SK-N-MC (cell line): ENCODE data around the gene GNB2.

ENCODE experiments used
- EZH2 ChIP-seq: fragments of 200-600 bp; sonication (generic); IDR thresholded peaks from one replicate; pipeline ENCODE4 v1.6.1; 2017; ENCODE audit warnings: antibody characterized with exemption
- FOXP2 ChIP-seq: optimal IDR thresholded peaks from 2 replicates; pipeline ENCODE3; 2011; ENCODE audit warnings: mild to moderate bottlenecking, moderate library complexity; ENCODE audit not compliant: insufficient read depth; ENCODE audit errors: extremely low read length, control extremely low read depth
- POLR2AphosphoS5 ChIP-seq: IDR thresholded peaks from 2 replicates; pipeline ENCODE4 v1.6.1; 2012; ENCODE audit warnings: mild to moderate bottlenecking, low read depth, low read length, borderline replicate concordance

DNA sequence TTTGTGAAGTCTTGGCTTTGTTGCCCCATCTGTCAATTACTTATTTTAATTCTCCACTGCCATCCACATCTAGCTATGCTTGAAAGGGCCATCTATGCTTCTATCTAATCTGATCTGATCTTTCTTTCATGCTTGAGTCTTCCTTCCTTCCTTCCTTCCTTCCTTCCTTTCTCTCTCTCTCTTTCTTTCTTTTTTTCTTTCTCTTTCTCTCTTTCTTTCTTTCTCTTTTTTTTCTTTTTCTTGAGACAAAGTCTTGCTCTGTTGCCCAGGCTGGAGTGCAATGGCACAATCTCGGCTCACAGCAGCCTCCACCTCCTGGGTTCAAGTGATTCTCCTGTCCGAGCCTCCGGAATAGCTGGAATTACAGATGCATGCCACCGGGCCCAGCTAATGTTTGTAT, 43.5 kb upstream of the GNB2 start:
- TF ChIP-seq POLR2AphosphoS5 (no peak), EZH2 (no peak), FOXP2 (no peak)
